Right lobe of liver (tissue), 6 donors: ENCODE results near the gene ZNF189. TPM values are rescaled to one million over a fixed set of nuclear protein-coding genes. Genes with fewer than 3 reads are reported as not detected.
A peak's percentile ranks its signal among the peaks of the same experiment; 100 is the strongest.

Experiments
- ATAC-seq, 4 donors: fragments of 200-7000 bp; cut with Tn5 transposase; one replicate each; pipeline ENCODE4 v1.9.1; 2020; ENCODE audit warnings: mild to moderate bottlenecking in 4 of 4, moderate library complexity in 4 of 4
- DNase-seq, 3 donors: peaks; one replicate each; pipeline ENCODE4 v3.0.0-alpha.2; 2020
- H3K27ac ChIP-seq, 3 donors: fragments of 200-600 bp; one replicate each; pipeline ENCODE4 v1.8.0; 2022
- H3K27me3 ChIP-seq, 2 donors: fragments of 200-600 bp; one replicate each; pipeline ENCODE4 v1.8.0; 2022
- H3K36me3 ChIP-seq, 4 donors: fragments of 200-600 bp; sonication (generic) in 1 of 4; one replicate each; pipeline versions ENCODE4 v1.5.1 to v1.8.0; 2017 to 2022; ENCODE audit warnings: control low read depth in 1 of 4
- H3K4me1 ChIP-seq, 4 donors: fragments of 200-600 bp; sonication (generic) in 1 of 4; one replicate each; pipeline versions ENCODE4 v1.5.1 to v1.8.0; 2017 to 2022; ENCODE audit warnings: control low read depth in 1 of 4
- H3K4me3 ChIP-seq, 3 donors: fragments of 200-600 bp; one replicate each; pipeline ENCODE4 v1.8.0; 2022
- H3K9me3 ChIP-seq, 4 donors: fragments of 200-600 bp; sonication (generic) in 1 of 4; one replicate each; pipeline versions ENCODE4 v1.5.1 to v1.8.0; 2017 to 2022; ENCODE audit warnings: control low read depth in 1 of 4
- CTCF ChIP-seq, 4 donors: fragments of 200-600 bp in 3 of 4; fragments of 450-650 bp in 1 of 4; IDR thresholded peaks; one replicate each; pipeline versions ENCODE4 v1.5.1 to v1.8.0; 2016 to 2022; ENCODE audit warnings: antibody characterized with exemption in 4 of 4, mild to moderate bottlenecking in 2 of 4
- POLR2A ChIP-seq: fragments of 450-650 bp; IDR thresholded peaks from one replicate; pipeline ENCODE4 v1.6.1; 2017; ENCODE audit warnings: antibody characterized with exemption, mild to moderate bottlenecking
- WGBS: methylation state at CpG from one replicate; pipeline ENCODE4 v1.1.6; 2018; ENCODE audit warnings: low coverage, low lambda C conversion rate; ENCODE audit not compliant: insufficient coverage; ENCODE audit errors: missing lambda C conversion rate; 5-methylcytosine and 5-hydroxymethylcytosine counted together
- intact Hi-C, 2 donors: fragments of 100-400 bp; cut with DNase I; formaldehyde crosslinking; loops; one replicate each; pipeline versions ENCODE4 v1.11.2 to v1.14.1; 2022
- total RNA-seq, 6 experiments: library from RNA; depleted of rRNA in 2 of 6; stranded (reverse); fragments of >200 nt in 2 of 6; fragmentation: NEBNext Ultra II Directional in 3 of 6; extraction: Animal tissue kit (Norgen Biotek cat#: 25700) in 3 of 6; gene quantifications; one replicate each; pipeline versions ENCODE4 v1.1.0 to v1.2.4, GENCODE V29; 2016 to 2023
- donor health status: DM: no; HTN: yes; CAD: no.
- donor health status: DM: no; HTN: no; CAD: no.
- donor health status: DM: no; HTN: no; CAD: no.
- donor health status: DM: no; HTN: yes; CAD: no.
- donor health status: DM: no; HTN: yes; CAD: no.

The ZNF189 gene
- total RNA-seq, 6 experiments from 2014 or later, result 5.7 to 9.7 (median 8.2) TPM

GRCh38 chr9:101367323-101367722 lies 31.3 kb upstream of the ZNF189 start:
- ATAC-seq, result peak in 1 of 4 donors; percentile 7
- intact Hi-C loops, result no loop called here
- TF ChIP-seq CTCF (IDR thresholded peaks at IDR 0.05) (no peak), POLR2A (no peak)
- peaks cover 0 to 98% (median 42%) of the 10 kb centered on the region in 4 donors for H3K36me3 ChIP-seq
- 83% methylated on average over 2 of the region's 3 CpGs for WGBS
- H3K27ac ChIP-seq, result peak overlapping the region in 1 of 3 donors; percentile 4
- H3K9me3 ChIP-seq, result no peaks in the 10 kb centered on the region
- no peak overlapping the region for H3K4me3 ChIP-seq
- H3K27me3 ChIP-seq, result no peaks in the 10 kb centered on the region
- DNase-seq, result no peak
- peaks cover 0 to 51% (median 11%) of the 10 kb centered on the region in 4 donors for H3K4me1 ChIP-seq

- DNase-seq (no peak), ATAC-seq (peak in 2 of 4 donors; percentile 6 to 44)
- H3K27me3 ChIP-seq, result no peaks in the 10 kb centered on the region
- H3K9me3 ChIP-seq, result no peaks in the 10 kb centered on the region
- no peak overlapping the region for H3K27ac ChIP-seq
- peaks cover 0 to 88% (median 38%) of the 10 kb centered on the region in 4 donors for H3K36me3 ChIP-seq
- intact Hi-C loops, result no loop called here
- WGBS, result 74% methylated on average over 2 of the region's 2 CpGs
- TF ChIP-seq POLR2A (no peak), CTCF (IDR thresholded peaks at IDR 0.05) (no peak)
- H3K4me3 ChIP-seq, result no peak overlapping the region
- H3K4me1 ChIP-seq, result peaks cover 0 to 62% (median 18%) of the 10 kb centered on the region in 4 donors
These were observed 29.4 kb upstream of the ZNF189 start for GRCh38 chr9:101369286-101369685.

- TF ChIP-seq POLR2A (no peak), CTCF (IDR thresholded peaks at IDR 0.05) (no peak)
- no peak overlapping the region for H3K27ac ChIP-seq
- H3K36me3 ChIP-seq, result peaks cover 0 to 81% (median 33%) of the 10 kb centered on the region in 4 donors
- intact Hi-C loops, result no loop called here
- H3K9me3 ChIP-seq, result no peaks in the 10 kb centered on the region
- H3K27me3 ChIP-seq, result no peaks in the 10 kb centered on the region
- no peak for DNase-seq
- H3K4me1 ChIP-seq, result peaks cover 0 to 68% (median 18%) of the 10 kb centered on the region in 4 donors
- WGBS, result 67% methylated on average over 2 of the region's 2 CpGs
- peak in 2 of 4 donors; percentile 7 to 41 for ATAC-seq
- no peak overlapping the region for H3K4me3 ChIP-seq
These were observed 28.6 kb upstream of the ZNF189 start for GRCh38 chr9:101369884-101370531.

DNA sequence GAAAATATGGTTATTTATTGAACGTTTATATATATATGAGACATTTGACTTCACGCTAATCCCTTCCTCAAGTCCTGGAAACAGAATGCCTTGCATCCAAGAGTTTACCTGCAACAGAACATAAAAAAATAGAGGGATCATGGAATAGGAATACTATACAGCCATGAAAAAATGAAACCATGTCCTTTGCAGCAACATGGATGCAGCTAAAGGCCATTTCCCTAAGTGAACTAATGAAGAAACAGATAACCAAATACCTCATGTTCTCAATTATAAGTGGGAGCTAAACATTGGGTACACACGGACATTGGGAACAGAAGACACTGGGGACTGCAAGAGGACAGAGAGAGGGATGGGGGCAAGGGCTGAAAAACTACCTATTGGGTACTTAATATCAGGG lies 26.8 kb upstream of the ZNF189 start:
- 75% methylated on average over 3 of the region's 3 CpGs for WGBS
- H3K4me3 ChIP-seq, result no peak overlapping the region
- peaks cover 0 to 77% (median 29%) of the 10 kb centered on the region in 4 donors for H3K36me3 ChIP-seq
- ATAC-seq, result no peak
- intact Hi-C loops, result no loop called here
- TF ChIP-seq POLR2A (no peak), CTCF (IDR thresholded peaks at IDR 0.05) (no peak)
- H3K27ac ChIP-seq, result no peak overlapping the region
- H3K27me3 ChIP-seq, result no peaks in the 10 kb centered on the region
- no peak for DNase-seq
- H3K9me3 ChIP-seq, result no peaks in the 10 kb centered on the region
- H3K4me1 ChIP-seq, result peaks cover 0 to 80% (median 17%) of the 10 kb centered on the region in 4 donors
